Vagina (tissue), 2 donors: ENCODE data around the gene CAMK4. TPM values are rescaled to one million over a fixed set of nuclear protein-coding genes. Genes with fewer than 3 reads are reported as not detected.

ENCODE experiments used
- DNase-seq, 2 donors: peaks; one replicate each; pipeline ENCODE4 v3.0.0-alpha.2; 2017; ENCODE audit errors: extremely low spot score in 2 of 2
- H3K27ac ChIP-seq: fragments of 200-600 bp; sonication (generic); one replicate; pipeline ENCODE4 v1.5.1; 2019
- H3K27me3 ChIP-seq: fragments of 200-600 bp; sonication (generic); one replicate; pipeline ENCODE4 v1.5.1; 2019
- H3K36me3 ChIP-seq, 2 donors: fragments of 200-600 bp; sonication (generic); one replicate each; pipeline ENCODE4 v1.5.1; 2017 to 2019
- H3K4me1 ChIP-seq: fragments of 200-600 bp; sonication (generic); one replicate; pipeline ENCODE4 v1.5.1; 2019
- H3K4me3 ChIP-seq, 2 donors: fragments of 200-600 bp; sonication (generic); 1 replicate in 1 of 2; 2 replicates in 1 of 2; pipeline ENCODE4 v1.5.1; 2016 to 2019
- H3K9me3 ChIP-seq: fragments of 200-600 bp; sonication (generic); one replicate; pipeline ENCODE4 v1.5.1; 2019
- POLR2A ChIP-seq, 2 donors: fragments of 450-650 bp; IDR thresholded peaks; one replicate each; pipeline ENCODE4 v1.6.1; 2017; ENCODE audit warnings: antibody characterized with exemption in 2 of 2, mild to moderate bottlenecking in 2 of 2, moderate library complexity in 2 of 2
- POLR2AphosphoS5 ChIP-seq, 2 donors: sonication (generic); formaldehyde crosslinking; IDR thresholded peaks; one replicate each; pipeline ENCODE4 v1.9.0; 2017; ENCODE audit warnings: antibody characterized with exemption in 2 of 2, mild to moderate bottlenecking in 2 of 2, low read depth in 1 of 2; ENCODE audit not compliant: insufficient read depth in 1 of 2
- intact Hi-C: fragments of 100-400 bp; cut with DNase I; formaldehyde crosslinking; loops from one replicate; pipeline ENCODE4 v1.15.1; 2023
- total RNA-seq: library from RNA; depleted of rRNA; stranded (reverse); fragments of >200 nt; gene quantifications from one replicate; pipeline ENCODE4 v1.2.3, GENCODE V29; 2016
- TF ChIP-seq, protein P1 (sequence below), 3 experiments: fragments of 450-650 bp in 2 of 3; fragments of 200-600 bp in 1 of 3; sonication (generic) in 1 of 3; IDR thresholded peaks; one replicate each; pipeline ENCODE4 v1.5.1; 2017 to 2019; ENCODE audit warnings: antibody characterized with exemption in 3 of 3, mild to moderate bottlenecking in 2 of 3, moderate library complexity in 2 of 3

CAMK4 gene
- total RNA-seq, 1 donor from 2014 or later: 11.8 TPM

- Histone ChIP-seq H3K27ac (no peak overlapping the region), H3K36me3 (no peaks in the 10 kb centered on the region), H3K9me3 (no peaks in the 10 kb centered on the region), H3K27me3 (no peaks in the 10 kb centered on the region), H3K4me3 (no peak overlapping the region), H3K4me1 (no peaks in the 10 kb centered on the region)
- intact Hi-C loops: no loop called here
- DNase-seq: no peak
- TF ChIP-seq POLR2A (IDR thresholded peaks at IDR 0.05): no peak
- TF ChIP-seq POLR2AphosphoS5 (IDR thresholded peaks at IDR 0.05; ENCODE audit: insufficient read depth in 1 of 2, low read depth in 1 of 2): no peak
- TF ChIP-seq, protein P1, sequence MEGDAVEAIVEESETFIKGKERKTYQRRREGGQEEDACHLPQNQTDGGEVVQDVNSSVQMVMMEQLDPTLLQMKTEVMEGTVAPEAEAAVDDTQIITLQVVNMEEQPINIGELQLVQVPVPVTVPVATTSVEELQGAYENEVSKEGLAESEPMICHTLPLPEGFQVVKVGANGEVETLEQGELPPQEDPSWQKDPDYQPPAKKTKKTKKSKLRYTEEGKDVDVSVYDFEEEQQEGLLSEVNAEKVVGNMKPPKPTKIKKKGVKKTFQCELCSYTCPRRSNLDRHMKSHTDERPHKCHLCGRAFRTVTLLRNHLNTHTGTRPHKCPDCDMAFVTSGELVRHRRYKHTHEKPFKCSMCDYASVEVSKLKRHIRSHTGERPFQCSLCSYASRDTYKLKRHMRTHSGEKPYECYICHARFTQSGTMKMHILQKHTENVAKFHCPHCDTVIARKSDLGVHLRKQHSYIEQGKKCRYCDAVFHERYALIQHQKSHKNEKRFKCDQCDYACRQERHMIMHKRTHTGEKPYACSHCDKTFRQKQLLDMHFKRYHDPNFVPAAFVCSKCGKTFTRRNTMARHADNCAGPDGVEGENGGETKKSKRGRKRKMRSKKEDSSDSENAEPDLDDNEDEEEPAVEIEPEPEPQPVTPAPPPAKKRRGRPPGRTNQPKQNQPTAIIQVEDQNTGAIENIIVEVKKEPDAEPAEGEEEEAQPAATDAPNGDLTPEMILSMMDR (IDR thresholded peaks at IDR 0.05): no peak
These were observed 86.8 kb downstream of the CAMK4 start for GRCh38 chr5:111310711-111311620.

GRCh38 chr5:111311666-111312065 lies 87.5 kb downstream of the CAMK4 start:
- TF ChIP-seq POLR2A (IDR thresholded peaks at IDR 0.05) (no peak), POLR2AphosphoS5 (IDR thresholded peaks at IDR 0.05; ENCODE audit: insufficient read depth in 1 of 2, low read depth in 1 of 2) (no peak)
- TF ChIP-seq, protein P1 (IDR thresholded peaks at IDR 0.05): no peak
- no peaks in the 10 kb centered on the region for H3K9me3 ChIP-seq
- no peaks in the 10 kb centered on the region for H3K4me1 ChIP-seq
- intact Hi-C loops: no loop called here
- H3K27ac ChIP-seq: no peak overlapping the region
- no peak overlapping the region for H3K4me3 ChIP-seq
- H3K27me3 ChIP-seq: no peaks in the 10 kb centered on the region
- DNase-seq: no peak
- no peaks in the 10 kb centered on the region for H3K36me3 ChIP-seq

GRCh38 chr5:111313017-111313724 lies 89.0 kb downstream of the CAMK4 start:
- no peak for DNase-seq
- intact Hi-C loops: no loop called here
- H3K36me3 ChIP-seq: no peaks in the 10 kb centered on the region
- TF ChIP-seq POLR2A (IDR thresholded peaks at IDR 0.05) (no peak), POLR2AphosphoS5 (IDR thresholded peaks at IDR 0.05; ENCODE audit: insufficient read depth in 1 of 2, low read depth in 1 of 2) (no peak)
- no peaks in the 10 kb centered on the region for H3K4me1 ChIP-seq
- H3K9me3 ChIP-seq: no peaks in the 10 kb centered on the region
- H3K4me3 ChIP-seq: no peak overlapping the region
- no peak overlapping the region for H3K27ac ChIP-seq
- H3K27me3 ChIP-seq: no peaks in the 10 kb centered on the region

- intact Hi-C loops: no loop called here
- TF ChIP-seq, protein P1 (IDR thresholded peaks at IDR 0.05): no peak
- no peak for TF ChIP-seq POLR2A (IDR thresholded peaks at IDR 0.05)
- no peak for TF ChIP-seq POLR2AphosphoS5 (IDR thresholded peaks at IDR 0.05; ENCODE audit: insufficient read depth in 1 of 2, low read depth in 1 of 2)
- Histone ChIP-seq H3K27ac (no peak overlapping the region), H3K36me3 (no peaks in the 10 kb centered on the region), H3K4me1 (no peaks in the 10 kb centered on the region), H3K4me3 (no peak overlapping the region), H3K27me3 (no peaks in the 10 kb centered on the region), H3K9me3 (no peaks in the 10 kb centered on the region)
- DNase-seq: no peak
These were observed 96.8 kb downstream of the CAMK4 start for GRCh38 chr5:111320953-111321352.

DNA sequence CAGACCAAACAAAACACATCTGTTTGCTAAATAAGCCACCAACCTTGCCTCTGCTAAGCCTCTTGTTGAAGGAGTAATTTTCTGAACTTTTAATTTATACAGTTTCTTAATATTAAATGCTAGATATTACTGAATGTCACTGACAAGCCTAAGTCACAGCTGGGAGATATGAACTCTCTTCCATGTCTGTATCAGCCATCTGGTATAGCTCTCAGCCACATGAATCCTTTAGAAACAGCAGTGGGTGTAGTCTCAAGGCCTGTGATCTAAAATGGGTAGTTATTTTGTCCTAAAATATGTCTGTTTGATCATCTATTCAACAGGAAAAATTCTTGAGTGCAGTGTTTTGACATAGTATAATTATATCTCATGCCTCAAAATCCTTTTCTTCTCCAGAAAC lies 97.2 kb downstream of the CAMK4 start:
- DNase-seq: no peak
- H3K27me3 ChIP-seq: no peaks in the 10 kb centered on the region
- no peaks in the 10 kb centered on the region for H3K9me3 ChIP-seq
- no peak overlapping the region for H3K4me3 ChIP-seq
- no peaks in the 10 kb centered on the region for H3K4me1 ChIP-seq
- H3K27ac ChIP-seq: no peak overlapping the region
- TF ChIP-seq POLR2AphosphoS5 (IDR thresholded peaks at IDR 0.05; ENCODE audit: insufficient read depth in 1 of 2, low read depth in 1 of 2) (no peak), POLR2A (IDR thresholded peaks at IDR 0.05) (no peak)
- TF ChIP-seq, protein P1 (IDR thresholded peaks at IDR 0.05): no peak
- intact Hi-C loops: no loop called here
- no peaks in the 10 kb centered on the region for H3K36me3 ChIP-seq
